HCT116 (cell line): ENCODE data around the gene GPX5. TPM values are rescaled to one million over a fixed set of nuclear protein-coding genes. Genes with fewer than 3 reads are reported as not detected.

ENCODE experiments used
- ATAC-seq: fragments of 200-7000 bp; cut with Tn5 transposase; 2 replicates; pipeline ENCODE4 v1.9.1; 2020; ENCODE audit warnings: mild to moderate bottlenecking, moderate library complexity
- BruUV-seq: library from RNA; stranded (reverse); fragments of 400-500 nt; replicated peaks from 2 replicates; lab custom pipeline; 2021; lab: Mats Ljungman, UMichigan
- CTCF ChIA-PET: fragments of 300-600 bp; sonication (Branson Sonifier 250); formaldehyde crosslinking; loops from one replicate; lab custom pipeline; 2021; ENCODE audit warnings: antibody characterized with exemption; lab: Charles Lee
- POLR2A ChIA-PET: fragments of 300-600, 350-600 bp; sonication (Branson Sonifier 250); formaldehyde crosslinking; loops from one replicate; lab custom pipeline; 2021; ENCODE audit warnings: antibody characterized with exemption; lab: Charles Lee
- RAD21 ChIA-PET, 2 experiments: fragments of 300-600 bp; sonication (Branson Sonifier 250); formaldehyde crosslinking; loops; one replicate each; lab custom pipeline; 2023; ENCODE audit warnings: low total read pairs in 2 of 2; ENCODE audit not compliant: uncharacterized antibody in 2 of 2, unreplicated experiment in 2 of 2, low non-redundant PET in 1 of 2; lab: Charles Lee
- DNase-seq: peaks from one replicate; pipeline ENCODE4 v3.0.0-alpha.2; 2010; ENCODE audit warnings: low read depth, low spot score
- H2AFZ ChIP-seq: fragments of 200-600 bp; shearing (Covaris generic), sonication (generic); 2 replicates; pipeline ENCODE4 v1.6.1; 2017; ENCODE audit warnings: low read depth, mixed run types, mixed read lengths, antibody characterized with exemption, low read length; ENCODE audit not compliant: poor library complexity, severe bottlenecking
- H3K27ac ChIP-seq: 2 replicates; pipeline ENCODE4 v1.5.1; 2012; ENCODE audit warnings: low read depth, low read length
- H3K27me3 ChIP-seq: fragments of 200-600 bp; sonication (generic); 2 replicates; pipeline ENCODE4 v1.6.1; 2016; ENCODE audit warnings: mixed run types, low read length, mixed read lengths; ENCODE audit not compliant: insufficient read depth
- H3K36me3 ChIP-seq, 2 experiments: fragments of 200-500 bp in 1 of 2; fragments of 200-600 bp in 1 of 2; sonication (Bioruptor generic) in 1 of 2; sonication (generic) in 1 of 2; 2 replicates each; pipeline versions ENCODE4 v1.5.1 to v1.6.1; 2014 to 2016; ENCODE audit warnings: low read length in 2 of 2, inconsistent platforms in 1 of 2, mixed read lengths in 1 of 2, mixed run types in 1 of 2; ENCODE audit not compliant: insufficient read depth in 2 of 2, control insufficient read depth in 1 of 2
- H3K4me1 ChIP-seq, 2 experiments: fragments of 200-600 bp in 1 of 2; sonication (generic) in 1 of 2; 2 replicates each; pipeline versions ENCODE4 v1.5.1 to v1.6.1; 2012 to 2017; ENCODE audit warnings: low read length in 2 of 2, inconsistent platforms in 1 of 2, mild to moderate bottlenecking in 1 of 2, mixed read lengths in 1 of 2, mixed run types in 1 of 2, moderate library complexity in 1 of 2; ENCODE audit not compliant: insufficient read depth in 2 of 2, control insufficient read depth in 1 of 2
- H3K4me2 ChIP-seq: fragments of 200-600 bp; sonication (generic); 2 replicates; pipeline ENCODE4 v1.6.1; 2017; ENCODE audit warnings: mixed run types, low read length, mixed read lengths
- H3K4me3 ChIP-seq, 2 experiments: fragments of 200-600 bp in 1 of 2; sonication (generic) in 1 of 2; replicated peaks in 1 of 2; 2 replicates each; pipeline ENCODE4 v1.5.1; 2011 to 2016; ENCODE audit warnings: low read length in 2 of 2, control low read depth in 1 of 2, low read depth in 1 of 2, mild to moderate bottlenecking in 1 of 2, mixed read lengths in 1 of 2, mixed run types in 1 of 2
- H3K79me2 ChIP-seq: fragments of 200-600 bp; sonication (generic); 2 replicates; pipeline ENCODE4 v1.6.1; 2017; ENCODE audit warnings: mild to moderate bottlenecking, mixed run types, low read length, moderate library complexity, mixed read lengths; ENCODE audit not compliant: insufficient read depth
- H3K9ac ChIP-seq: fragments of 200-600 bp; sonication (generic); 2 replicates; pipeline ENCODE4 v1.6.1; 2016; ENCODE audit warnings: low read length, mixed read lengths
- H3K9me2 ChIP-seq: fragments of 200-600 bp; sonication (generic), shearing (Covaris generic); 2 replicates; pipeline ENCODE4 v1.6.1; 2017; ENCODE audit warnings: mixed run types, mild to moderate bottlenecking, moderate library complexity; ENCODE audit not compliant: insufficient read depth
- H3K9me3 ChIP-seq, 2 experiments: fragments of 200-500 bp in 1 of 2; fragments of 200-600 bp in 1 of 2; sonication (Bioruptor generic) in 1 of 2; sonication (generic) in 1 of 2; 2 replicates each; pipeline ENCODE4 v1.6.1; 2014 to 2017; ENCODE audit warnings: low read length in 2 of 2, mixed read lengths in 2 of 2, inconsistent platforms in 1 of 2, low read depth in 1 of 2, mild to moderate bottlenecking in 1 of 2, mixed run types in 1 of 2, moderate library complexity in 1 of 2; ENCODE audit not compliant: control insufficient read depth in 1 of 2, insufficient read depth in 1 of 2
- H4K20me1 ChIP-seq: fragments of 200-600 bp; sonication (generic), shearing (Covaris generic); 2 replicates; pipeline ENCODE4 v1.6.1; 2017; ENCODE audit warnings: mixed run types, mild to moderate bottlenecking, moderate library complexity; ENCODE audit not compliant: insufficient read depth
- ATF3 ChIP-seq: IDR thresholded peaks from 2 replicates; pipeline ENCODE4 v1.6.1; 2012
- CBX3 ChIP-seq: IDR thresholded peaks from 2 replicates; pipeline ENCODE4 v1.6.1; 2012; ENCODE audit warnings: low read depth
- CEBPB ChIP-seq: IDR thresholded peaks from 2 replicates; pipeline ENCODE4 v1.6.1; 2012; ENCODE audit warnings: low read depth
- CTCF ChIP-seq, 3 experiments: fragments of 200-600 bp in 1 of 3; sonication (generic) in 1 of 3; IDR thresholded peaks in 2 of 3; conservative IDR thresholded peaks in 1 of 3; 2 replicates each; pipeline ENCODE4 v1.5.1; 2012 to 2017; ENCODE audit warnings: low read depth in 2 of 3, low read length in 2 of 3, antibody characterized with exemption in 1 of 3, borderline replicate concordance in 1 of 3, control low read depth in 1 of 3, mild to moderate bottlenecking in 1 of 3, mixed read lengths in 1 of 3, mixed run types in 1 of 3, moderate library complexity in 1 of 3; ENCODE audit not compliant: insufficient read depth in 1 of 3
- EGR1 ChIP-seq: IDR thresholded peaks from 2 replicates; pipeline ENCODE4 v1.6.1; 2012; ENCODE audit warnings: low read depth
- ELF1 ChIP-seq: IDR thresholded peaks from 2 replicates; pipeline ENCODE4 v1.6.1; 2012; ENCODE audit warnings: low read depth, borderline replicate concordance
- EZH2 ChIP-seq: fragments of 200-600 bp; sonication (generic); IDR thresholded peaks from 2 replicates; pipeline ENCODE4 v1.6.1; 2017; ENCODE audit warnings: antibody characterized with exemption, mixed run types
- EZH2phosphoT487 ChIP-seq: fragments of 200-600 bp; IDR thresholded peaks from 2 replicates; pipeline ENCODE4 v1.6.1; 2018; ENCODE audit warnings: antibody characterized with exemption, borderline replicate concordance
- FOSL1 ChIP-seq: IDR thresholded peaks from 2 replicates; pipeline ENCODE4 v1.6.1; 2012; ENCODE audit warnings: low read depth
- JUND ChIP-seq: IDR thresholded peaks from 2 replicates; pipeline ENCODE4 v1.6.1; 2012
- MAX ChIP-seq: IDR thresholded peaks from 2 replicates; pipeline ENCODE4 v1.6.1; 2012
- POLR2A ChIP-seq: IDR thresholded peaks from 2 replicates; pipeline ENCODE4 v1.7.0; 2011; ENCODE audit warnings: borderline replicate concordance; ENCODE audit not compliant: insufficient read depth, insufficient read length; ENCODE audit errors: extremely low read depth
- POLR2AphosphoS5 ChIP-seq: IDR thresholded peaks from 2 replicates; pipeline ENCODE4 v1.6.1; 2011; ENCODE audit warnings: mild to moderate bottlenecking, low read depth, low read length, moderate library complexity
- RAD21 ChIP-seq: IDR thresholded peaks from 2 replicates; pipeline ENCODE4 v1.6.1; 2012; ENCODE audit warnings: low read depth, mild to moderate bottlenecking
- REST ChIP-seq: IDR thresholded peaks from 2 replicates; pipeline ENCODE4 v1.6.1; 2012; ENCODE audit warnings: low read depth
- SP1 ChIP-seq: IDR thresholded peaks from 2 replicates; pipeline ENCODE4 v1.6.1; 2012; ENCODE audit warnings: low read depth
- SRF ChIP-seq: IDR thresholded peaks from 2 replicates; pipeline ENCODE4 v1.6.1; 2012; ENCODE audit warnings: low read depth
- TCF7L2 ChIP-seq: IDR thresholded peaks from 2 replicates; pipeline ENCODE4 v1.7.0; 2011; ENCODE audit warnings: borderline replicate concordance, inconsistent platforms; ENCODE audit not compliant: insufficient read depth, insufficient read length; ENCODE audit errors: extremely low read depth
- ZFX ChIP-seq: fragments of 450-650 bp; IDR thresholded peaks from 2 replicates; pipeline ENCODE4 v1.6.1; 2017
- ZNF274 ChIP-seq: fragments of 200-500 bp; sonication (Bioruptor generic); IDR thresholded peaks from 2 replicates; pipeline ENCODE4 v1.6.1; 2014; ENCODE audit warnings: mild to moderate bottlenecking, low read depth, low read length, inconsistent platforms
- intact Hi-C: fragments of 100-400 bp; cut with micrococcal nuclease; formaldehyde crosslinking; loops from 2 replicates; pipeline ENCODE4 v1.10.0; 2022
- total RNA-seq: library from RNA; stranded (reverse); gene quantifications from one replicate; pipeline ENCODE4 v1.2.1, GENCODE V29; 2021; ENCODE audit not compliant: unreplicated experiment

The GPX5 gene
- total RNA-seq, 1 experiment from 2014 or later = not detected

GRCh38 chr6:28517964-28518363 lies 7.7 kb upstream of the GPX5 start:
- peaks cover under 1% of the 10 kb centered on the region in 2 experiments; a peak in 2 of 4 replicates for H3K4me1 ChIP-seq
- H3K36me3 ChIP-seq = no peaks in the 10 kb centered on the region
- no peaks in the 10 kb centered on the region for H3K9me3 ChIP-seq
- DNase-seq (no peak), ATAC-seq (no peak)
- no peaks in the 10 kb centered on the region for H3K79me2 ChIP-seq
- ChIA-PET POLR2A (no interaction called here), CTCF (no interaction called here), RAD21 (no interaction called here)
- no peaks in the 10 kb centered on the region; the same call in 1 of the 2 replicates for H3K27me3 ChIP-seq
- no peak overlapping the region for H3K4me2 ChIP-seq
- H2AFZ ChIP-seq = no peak overlapping the region
- no peaks in the 10 kb centered on the region for H3K9me2 ChIP-seq
- H3K4me3 ChIP-seq = no peak overlapping the region
- no peak overlapping the region for H3K9ac ChIP-seq
- BruUV-seq = no TSS peak
- no peak for TF ChIP-seq POLR2AphosphoS5
- TF ChIP-seq SP1 = no peak
- TF ChIP-seq ATF3 = no peak
- no peak for TF ChIP-seq EGR1
- no peak for TF ChIP-seq CBX3
- TF ChIP-seq RAD21 = no peak
- no peak for TF ChIP-seq ELF1
- TF ChIP-seq ZNF274 = no peak
- no peak for TF ChIP-seq JUND
- TF ChIP-seq REST = no peak
- TF ChIP-seq TCF7L2 = no peak
- no peak for TF ChIP-seq CTCF (IDR thresholded peaks at IDR 0.05 in 2 of 3, conservative IDR thresholded peaks at IDR 0.05 in 1 of 3; ENCODE audit: borderline replicate concordance in 1 of 3, insufficient read depth in 1 of 3, low read depth in 2 of 3, low read length in 2 of 3)
- no peak for TF ChIP-seq EZH2phosphoT487
- TF ChIP-seq SRF = no peak
- no peak for TF ChIP-seq POLR2A
- no peak for TF ChIP-seq FOSL1
- TF ChIP-seq CEBPB = no peak
- TF ChIP-seq EZH2 = no peak
- no peak for TF ChIP-seq MAX
- no peak for TF ChIP-seq ZFX
- H4K20me1 ChIP-seq = no peaks in the 10 kb centered on the region
- intact Hi-C loops = no loop called here
- no peak overlapping the region for H3K27ac ChIP-seq
